ENCODE results near the gene EXOSC2.

EXOSC2 gene

DNA sequence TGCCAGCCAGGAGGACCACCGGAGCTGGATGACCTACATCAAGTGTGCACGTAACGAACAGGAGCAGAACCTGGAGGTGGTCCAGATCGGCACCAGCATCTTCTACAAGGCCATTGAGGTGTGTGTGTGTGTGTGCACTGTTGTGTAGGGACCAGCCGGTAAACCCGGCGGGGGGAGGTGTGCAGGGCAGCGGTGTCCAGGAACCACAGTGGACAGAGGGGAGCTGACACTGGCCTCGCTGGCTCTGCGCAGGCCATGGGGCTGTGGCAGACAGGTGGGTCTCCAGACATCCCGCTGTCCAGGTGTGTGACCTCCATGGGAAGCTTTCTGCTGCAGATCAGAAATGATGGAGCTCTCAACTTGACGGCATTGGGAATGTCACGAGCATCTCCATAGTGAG is 25.4 kb upstream of the EXOSC2 start:
- DNase-seq (ENCODE audit: insufficient read length, low spot score) (no peak), FAIRE-seq (no peak)
- TF ChIP-seq, protein P1, sequence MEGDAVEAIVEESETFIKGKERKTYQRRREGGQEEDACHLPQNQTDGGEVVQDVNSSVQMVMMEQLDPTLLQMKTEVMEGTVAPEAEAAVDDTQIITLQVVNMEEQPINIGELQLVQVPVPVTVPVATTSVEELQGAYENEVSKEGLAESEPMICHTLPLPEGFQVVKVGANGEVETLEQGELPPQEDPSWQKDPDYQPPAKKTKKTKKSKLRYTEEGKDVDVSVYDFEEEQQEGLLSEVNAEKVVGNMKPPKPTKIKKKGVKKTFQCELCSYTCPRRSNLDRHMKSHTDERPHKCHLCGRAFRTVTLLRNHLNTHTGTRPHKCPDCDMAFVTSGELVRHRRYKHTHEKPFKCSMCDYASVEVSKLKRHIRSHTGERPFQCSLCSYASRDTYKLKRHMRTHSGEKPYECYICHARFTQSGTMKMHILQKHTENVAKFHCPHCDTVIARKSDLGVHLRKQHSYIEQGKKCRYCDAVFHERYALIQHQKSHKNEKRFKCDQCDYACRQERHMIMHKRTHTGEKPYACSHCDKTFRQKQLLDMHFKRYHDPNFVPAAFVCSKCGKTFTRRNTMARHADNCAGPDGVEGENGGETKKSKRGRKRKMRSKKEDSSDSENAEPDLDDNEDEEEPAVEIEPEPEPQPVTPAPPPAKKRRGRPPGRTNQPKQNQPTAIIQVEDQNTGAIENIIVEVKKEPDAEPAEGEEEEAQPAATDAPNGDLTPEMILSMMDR (IDR thresholded peaks at IDR 0.05; ENCODE audit: insufficient read depth, missing control alignments) = no peak

- TF ChIP-seq, protein P1 (IDR thresholded peaks at IDR 0.05; ENCODE audit: insufficient read depth, missing control alignments) = no peak
- no peak for FAIRE-seq
- DNase-seq (ENCODE audit: insufficient read length, low spot score) = no peak
Measured at GRCh38 chr9:130668659-130669058, 24.9 kb upstream of the EXOSC2 start.

DNA sequence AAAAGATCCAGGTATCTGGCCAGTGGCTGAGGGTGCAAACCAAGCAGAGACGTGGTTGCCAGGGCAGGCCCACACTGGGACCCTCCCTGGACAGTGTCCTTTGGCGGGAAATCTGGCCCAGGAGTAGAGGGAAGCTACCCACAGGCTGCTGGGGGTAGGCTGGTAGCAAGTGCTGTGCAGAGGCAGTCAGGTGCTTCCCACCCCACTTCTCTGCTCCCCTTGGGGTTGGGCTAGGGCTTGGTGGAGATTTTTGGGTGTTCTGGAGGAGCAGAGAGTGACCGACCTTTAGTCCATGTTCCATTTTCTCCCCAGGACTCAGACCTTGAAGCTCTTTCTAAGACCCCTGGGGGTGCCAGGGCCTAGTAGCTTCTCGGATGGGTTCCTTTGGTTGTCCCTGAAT is 23.6 kb upstream of the EXOSC2 start:
- FAIRE-seq (no peak), DNase-seq (ENCODE audit: insufficient read length, low spot score) (no peak)
- TF ChIP-seq, protein P1 (IDR thresholded peaks at IDR 0.05; ENCODE audit: insufficient read depth, missing control alignments) = no peak

DNA sequence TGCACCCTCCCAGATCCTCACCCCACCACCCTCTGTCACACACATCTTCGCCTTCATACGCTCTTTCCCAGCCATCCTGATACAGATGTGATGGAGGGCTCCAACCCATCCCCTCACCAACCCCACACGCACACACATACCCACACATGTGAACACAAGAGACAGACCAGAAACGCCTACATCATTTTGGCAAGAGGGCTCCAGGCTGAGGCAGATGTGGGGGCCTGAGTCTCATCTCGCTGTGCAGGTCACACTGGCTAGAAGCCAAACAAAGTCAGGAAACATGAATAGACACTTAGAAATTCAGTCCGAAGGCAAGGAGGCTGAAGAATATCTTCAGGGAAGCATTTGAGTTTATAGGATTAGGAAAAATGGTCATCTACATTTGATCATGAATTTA is 22.9 kb upstream of the EXOSC2 start:
- DNase-seq (ENCODE audit: insufficient read length, low spot score) (no peak), FAIRE-seq (no peak)
- TF ChIP-seq, protein P1 (IDR thresholded peaks at IDR 0.05; ENCODE audit: insufficient read depth, missing control alignments) = no peak

DNA sequence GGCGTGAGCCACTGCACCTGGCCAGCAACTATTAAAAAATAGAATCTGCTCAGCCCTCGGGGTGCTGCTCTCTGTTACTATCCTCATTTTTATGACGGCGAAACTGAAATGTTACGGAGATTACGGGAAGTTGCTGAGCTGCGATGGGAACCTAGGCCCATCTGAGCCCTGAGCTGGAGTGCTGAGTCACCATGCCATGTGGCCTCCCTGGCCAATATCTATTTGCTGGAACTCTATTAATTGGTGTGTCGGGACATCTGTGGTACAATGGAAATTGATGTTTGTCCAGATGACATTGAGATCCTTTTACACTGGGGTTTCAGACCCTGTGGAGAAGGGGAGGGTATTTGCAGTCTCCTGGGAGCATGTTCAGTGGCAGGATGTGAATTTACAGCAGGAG is 21.1 kb upstream of the EXOSC2 start:
- TF ChIP-seq, protein P1 (IDR thresholded peaks at IDR 0.05; ENCODE audit: insufficient read depth, missing control alignments) = no peak
- DNase-seq (ENCODE audit: insufficient read length, low spot score) (no peak), FAIRE-seq (no peak)

- FAIRE-seq (no peak), DNase-seq (ENCODE audit: insufficient read length, low spot score) (no peak)
Measured at GRCh38 chr9:130672933-130673615, 20.5 kb upstream of the EXOSC2 start.

DNA sequence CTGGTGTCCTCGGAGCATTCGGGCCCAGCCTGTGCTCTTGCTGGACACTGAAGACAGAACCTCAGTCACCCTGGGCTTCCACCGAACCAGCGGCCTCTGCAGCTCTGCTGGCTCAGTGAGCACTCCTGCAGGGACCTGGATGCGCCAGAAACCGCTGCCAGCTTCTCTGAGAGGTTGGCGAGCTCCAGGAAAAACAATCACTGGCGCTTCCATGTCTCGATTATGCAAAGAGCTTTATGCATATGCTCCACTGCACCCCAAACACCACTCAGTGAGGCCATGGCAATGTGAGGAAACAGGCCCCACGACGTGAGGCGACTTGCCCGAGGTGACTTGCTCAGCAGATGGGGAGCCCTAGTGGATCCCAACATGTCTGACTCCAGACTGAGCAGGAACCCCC is 18.2 kb upstream of the EXOSC2 start:
- TF ChIP-seq, protein P1 (IDR thresholded peaks at IDR 0.05; ENCODE audit: insufficient read depth, missing control alignments) = no peak
- no peak for FAIRE-seq

More at GRCh38 chr9:130672933-130673615, 20.5 kb upstream of the EXOSC2 start:
- TF ChIP-seq, protein P1 (IDR thresholded peaks at IDR 0.05; ENCODE audit: insufficient read depth, missing control alignments) = no peak

More for the DNA sequence above, 18.2 kb upstream of the EXOSC2 start:
- DNase-seq (ENCODE audit: insufficient read length, low spot score) = no peak
